ENCODE data around the gene ATP6V0A4. TPM values are rescaled to one million over a fixed set of nuclear protein-coding genes. Genes with fewer than 3 reads are reported as not detected.
A peak's percentile ranks its signal among the peaks of the same experiment; 100 is the strongest.

The ATP6V0A4 gene
- total RNA-seq, 1 experiment from 2014 or later: 1.1 TPM

- TF ChIP-seq GABPB1 (CRISPR knock-in tag; IDR thresholded peaks at IDR 0.05) (no peak), NFYB (CRISPR knock-in tag; conservative IDR thresholded peaks at IDR 0.05; ENCODE audit: low read depth) (no peak), ZBTB43 (CRISPR knock-in tag; IDR thresholded peaks at IDR 0.05) (no peak), MXD4 (CRISPR knock-in tag; IDR thresholded peaks at IDR 0.05; ENCODE audit: borderline replicate concordance) (no peak), ZNF232 (CRISPR knock-in tag; IDR thresholded peaks at IDR 0.05) (no peak), ZNF671 (CRISPR knock-in tag; IDR thresholded peaks at IDR 0.05) (no peak), ZNF219 (CRISPR knock-in tag; IDR thresholded peaks at IDR 0.05; ENCODE audit: borderline replicate concordance) (no peak), ZNF423 (CRISPR knock-in tag; IDR thresholded peaks at IDR 0.05) (peak; percentile 92), SMAD4 (CRISPR knock-in tag; IDR thresholded peaks at IDR 0.05) (no peak)
- TF ChIP-seq, protein P1, sequence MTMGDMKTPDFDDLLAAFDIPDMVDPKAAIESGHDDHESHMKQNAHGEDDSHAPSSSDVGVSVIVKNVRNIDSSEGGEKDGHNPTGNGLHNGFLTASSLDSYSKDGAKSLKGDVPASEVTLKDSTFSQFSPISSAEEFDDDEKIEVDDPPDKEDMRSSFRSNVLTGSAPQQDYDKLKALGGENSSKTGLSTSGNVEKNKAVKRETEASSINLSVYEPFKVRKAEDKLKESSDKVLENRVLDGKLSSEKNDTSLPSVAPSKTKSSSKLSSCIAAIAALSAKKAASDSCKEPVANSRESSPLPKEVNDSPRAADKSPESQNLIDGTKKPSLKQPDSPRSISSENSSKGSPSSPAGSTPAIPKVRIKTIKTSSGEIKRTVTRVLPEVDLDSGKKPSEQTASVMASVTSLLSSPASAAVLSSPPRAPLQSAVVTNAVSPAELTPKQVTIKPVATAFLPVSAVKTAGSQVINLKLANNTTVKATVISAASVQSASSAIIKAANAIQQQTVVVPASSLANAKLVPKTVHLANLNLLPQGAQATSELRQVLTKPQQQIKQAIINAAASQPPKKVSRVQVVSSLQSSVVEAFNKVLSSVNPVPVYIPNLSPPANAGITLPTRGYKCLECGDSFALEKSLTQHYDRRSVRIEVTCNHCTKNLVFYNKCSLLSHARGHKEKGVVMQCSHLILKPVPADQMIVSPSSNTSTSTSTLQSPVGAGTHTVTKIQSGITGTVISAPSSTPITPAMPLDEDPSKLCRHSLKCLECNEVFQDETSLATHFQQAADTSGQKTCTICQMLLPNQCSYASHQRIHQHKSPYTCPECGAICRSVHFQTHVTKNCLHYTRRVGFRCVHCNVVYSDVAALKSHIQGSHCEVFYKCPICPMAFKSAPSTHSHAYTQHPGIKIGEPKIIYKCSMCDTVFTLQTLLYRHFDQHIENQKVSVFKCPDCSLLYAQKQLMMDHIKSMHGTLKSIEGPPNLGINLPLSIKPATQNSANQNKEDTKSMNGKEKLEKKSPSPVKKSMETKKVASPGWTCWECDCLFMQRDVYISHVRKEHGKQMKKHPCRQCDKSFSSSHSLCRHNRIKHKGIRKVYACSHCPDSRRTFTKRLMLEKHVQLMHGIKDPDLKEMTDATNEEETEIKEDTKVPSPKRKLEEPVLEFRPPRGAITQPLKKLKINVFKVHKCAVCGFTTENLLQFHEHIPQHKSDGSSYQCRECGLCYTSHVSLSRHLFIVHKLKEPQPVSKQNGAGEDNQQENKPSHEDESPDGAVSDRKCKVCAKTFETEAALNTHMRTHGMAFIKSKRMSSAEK (CRISPR knock-in tag; IDR thresholded peaks at IDR 0.05; ENCODE audit: borderline replicate concordance): no peak
- TF ChIP-seq, protein P2, sequence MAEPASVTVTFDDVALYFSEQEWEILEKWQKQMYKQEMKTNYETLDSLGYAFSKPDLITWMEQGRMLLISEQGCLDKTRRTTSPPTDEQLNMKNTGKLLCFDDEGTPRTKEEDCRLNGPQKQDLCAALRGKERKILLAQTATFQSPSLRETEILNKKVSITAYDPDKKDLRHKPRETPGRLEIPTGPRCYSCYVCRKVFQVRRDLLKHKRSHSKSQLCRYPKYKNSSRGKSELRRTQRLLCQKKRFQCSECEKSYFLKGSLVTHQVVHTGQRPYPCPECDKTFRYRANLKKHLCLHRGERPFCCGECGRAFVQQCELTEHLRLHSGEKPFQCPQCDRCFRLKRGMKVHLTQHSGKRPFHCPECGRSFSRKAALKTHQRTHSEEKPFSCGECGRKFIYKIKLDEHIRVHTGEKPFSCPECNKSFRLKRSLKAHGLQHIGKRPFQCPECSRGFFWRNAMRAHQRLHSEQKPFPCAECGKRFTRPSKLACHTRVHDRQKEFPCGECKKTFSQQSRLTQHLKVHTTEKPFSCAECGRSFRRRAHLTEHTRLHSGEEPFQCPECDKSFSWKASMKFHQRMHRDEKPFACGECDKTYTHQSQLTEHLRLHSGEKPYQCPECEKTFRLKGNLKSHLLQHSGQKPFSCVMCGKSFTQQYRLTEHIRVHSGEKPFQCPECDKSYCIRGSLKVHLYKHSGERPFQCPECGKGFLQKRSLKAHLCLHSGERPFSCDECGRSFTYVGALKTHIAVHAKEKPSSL (CRISPR knock-in tag; conservative IDR thresholded peaks at IDR 0.05): no peak
- TF ChIP-seq, protein P3, sequence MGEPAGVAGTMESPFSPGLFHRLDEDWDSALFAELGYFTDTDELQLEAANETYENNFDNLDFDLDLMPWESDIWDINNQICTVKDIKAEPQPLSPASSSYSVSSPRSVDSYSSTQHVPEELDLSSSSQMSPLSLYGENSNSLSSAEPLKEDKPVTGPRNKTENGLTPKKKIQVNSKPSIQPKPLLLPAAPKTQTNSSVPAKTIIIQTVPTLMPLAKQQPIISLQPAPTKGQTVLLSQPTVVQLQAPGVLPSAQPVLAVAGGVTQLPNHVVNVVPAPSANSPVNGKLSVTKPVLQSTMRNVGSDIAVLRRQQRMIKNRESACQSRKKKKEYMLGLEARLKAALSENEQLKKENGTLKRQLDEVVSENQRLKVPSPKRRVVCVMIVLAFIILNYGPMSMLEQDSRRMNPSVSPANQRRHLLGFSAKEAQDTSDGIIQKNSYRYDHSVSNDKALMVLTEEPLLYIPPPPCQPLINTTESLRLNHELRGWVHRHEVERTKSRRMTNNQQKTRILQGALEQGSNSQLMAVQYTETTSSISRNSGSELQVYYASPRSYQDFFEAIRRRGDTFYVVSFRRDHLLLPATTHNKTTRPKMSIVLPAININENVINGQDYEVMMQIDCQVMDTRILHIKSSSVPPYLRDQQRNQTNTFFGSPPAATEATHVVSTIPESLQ (CRISPR knock-in tag; IDR thresholded peaks at IDR 0.05): no peak
- TF ChIP-seq, protein P4, sequence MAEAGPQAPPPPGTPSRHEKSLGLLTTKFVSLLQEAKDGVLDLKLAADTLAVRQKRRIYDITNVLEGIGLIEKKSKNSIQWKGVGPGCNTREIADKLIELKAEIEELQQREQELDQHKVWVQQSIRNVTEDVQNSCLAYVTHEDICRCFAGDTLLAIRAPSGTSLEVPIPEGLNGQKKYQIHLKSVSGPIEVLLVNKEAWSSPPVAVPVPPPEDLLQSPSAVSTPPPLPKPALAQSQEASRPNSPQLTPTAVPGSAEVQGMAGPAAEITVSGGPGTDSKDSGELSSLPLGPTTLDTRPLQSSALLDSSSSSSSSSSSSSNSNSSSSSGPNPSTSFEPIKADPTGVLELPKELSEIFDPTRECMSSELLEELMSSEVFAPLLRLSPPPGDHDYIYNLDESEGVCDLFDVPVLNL (CRISPR knock-in tag; IDR thresholded peaks at IDR 0.05; ENCODE audit: borderline replicate concordance, low read depth): no peak
- TF ChIP-seq, protein P5, sequence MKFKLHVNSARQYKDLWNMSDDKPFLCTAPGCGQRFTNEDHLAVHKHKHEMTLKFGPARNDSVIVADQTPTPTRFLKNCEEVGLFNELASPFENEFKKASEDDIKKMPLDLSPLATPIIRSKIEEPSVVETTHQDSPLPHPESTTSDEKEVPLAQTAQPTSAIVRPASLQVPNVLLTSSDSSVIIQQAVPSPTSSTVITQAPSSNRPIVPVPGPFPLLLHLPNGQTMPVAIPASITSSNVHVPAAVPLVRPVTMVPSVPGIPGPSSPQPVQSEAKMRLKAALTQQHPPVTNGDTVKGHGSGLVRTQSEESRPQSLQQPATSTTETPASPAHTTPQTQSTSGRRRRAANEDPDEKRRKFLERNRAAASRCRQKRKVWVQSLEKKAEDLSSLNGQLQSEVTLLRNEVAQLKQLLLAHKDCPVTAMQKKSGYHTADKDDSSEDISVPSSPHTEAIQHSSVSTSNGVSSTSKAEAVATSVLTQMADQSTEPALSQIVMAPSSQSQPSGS (CRISPR knock-in tag; IDR thresholded peaks at IDR 0.05; ENCODE audit: borderline replicate concordance, low read depth): no peak
Observed at GRCh38 chr7:138773817-138774216, 24.2 kb downstream of the ATP6V0A4 start (continued).
